K562 (cell line): ENCODE data around the gene IMPA2. TPM values are rescaled to one million over a fixed set of nuclear protein-coding genes. Genes with fewer than 3 reads are reported as not detected.
A peak's percentile ranks its signal among the peaks of the same experiment; 100 is the strongest.

ENCODE experiments used
- ATAC-seq: fragments of 200-7000 bp; cut with Tn5 transposase; 3 replicates; pipeline ENCODE4 v1.9.1; 2020; ENCODE audit warnings: moderate library complexity
- BruUV-seq: library from RNA; stranded (reverse); fragments of 400-500 nt; replicated peaks from 2 replicates; lab custom pipeline; 2021; lab: Mats Ljungman, UMichigan
- CTCF ChIA-PET: fragments of 300-600 bp; formaldehyde crosslinking; extraction: SDS; loops from one replicate; lab custom pipeline; 2021; ENCODE audit warnings: low intra/inter-chr PET ratio; lab: Yijun Ruan, JAX
- POLR2A ChIA-PET: fragments of 300-600, 350-650 bp; sonication (Branson Sonifier 250); formaldehyde crosslinking; extraction: SDS; loops from one replicate; lab custom pipeline; 2021; ENCODE audit warnings: antibody characterized with exemption, inconsistent platforms; lab: Yijun Ruan, JAX
- DNase-seq, 4 experiments: peaks; one replicate each; pipeline versions ENCODE4 v3.0.0 to v3.0.0-alpha.2; 2011 to 2018; ENCODE audit warnings: low spot score in 3 of 4, mixed read lengths in 3 of 4; ENCODE audit errors: extremely low read depth in 1 of 4
- FAIRE-seq: peaks from 2 replicates; lab custom pipeline; 2011; peaks lifted over from hg19 to GRCh38; lab: Jason Lieb, UNC
- H2AFZ ChIP-seq: 2 replicates; pipeline ENCODE4 v1.6.0; 2011; ENCODE audit warnings: low read depth, low read length, control low read depth, inconsistent platforms
- H3K27ac ChIP-seq: fragments of 200-600 bp; 3 replicates; pipeline ENCODE4 v1.8.0; 2011; ENCODE audit warnings: low read depth, mild to moderate bottlenecking, control low read depth, inconsistent platforms, low read length, moderate library complexity, mixed read lengths; ENCODE audit errors: extremely low read depth
- H3K27me3 ChIP-seq, 2 experiments: fragments of 300-600 bp in 1 of 2; 2 replicates in 1 of 2; 3 replicates in 1 of 2; pipeline versions ENCODE4 v1.6.0 to v1.8.0; 2011; ENCODE audit warnings: inconsistent platforms in 2 of 2, low read length in 2 of 2, mild to moderate bottlenecking in 1 of 2, mixed read lengths in 1 of 2, moderate library complexity in 1 of 2; ENCODE audit not compliant: control insufficient read depth in 2 of 2, insufficient read depth in 2 of 2
- H3K36me3 ChIP-seq: fragments of 300-600 bp; 3 replicates; pipeline ENCODE4 v1.8.0; 2011; ENCODE audit warnings: mild to moderate bottlenecking, low read length, inconsistent platforms; ENCODE audit not compliant: control insufficient read depth, insufficient read depth
- H3K4me1 ChIP-seq, 2 experiments: fragments of 200-600 bp in 1 of 2; replicated peaks in 1 of 2; 2 replicates in 1 of 2; 3 replicates in 1 of 2; pipeline versions ENCODE4 v1.5.1 to v1.8.0; 2011; ENCODE audit warnings: inconsistent platforms in 2 of 2, low read length in 2 of 2, mild to moderate bottlenecking in 1 of 2, mixed read lengths in 1 of 2, moderate library complexity in 1 of 2; ENCODE audit not compliant: control insufficient read depth in 2 of 2, insufficient read depth in 2 of 2
- H3K4me2 ChIP-seq: 2 replicates; pipeline ENCODE4 v1.6.1; 2011; ENCODE audit warnings: low read length, control low read depth, inconsistent platforms, mixed read lengths; ENCODE audit not compliant: insufficient read depth
- H3K4me3 ChIP-seq: fragments of 200-600 bp; sonication (generic), shearing (Covaris generic); 2 replicates; pipeline ENCODE4 v1.5.1; 2016; ENCODE audit warnings: control low read depth, inconsistent platforms
- H3K79me2 ChIP-seq: fragments of 200-600 bp; 3 replicates; pipeline ENCODE4 v1.8.0; 2011; ENCODE audit warnings: low read length, inconsistent platforms; ENCODE audit not compliant: control insufficient read depth, insufficient read depth
- H3K9ac ChIP-seq, 2 experiments: 2 replicates each; pipeline versions ENCODE4 v1.6.0 to v1.6.1; 2011; ENCODE audit warnings: low read depth in 2 of 2, low read length in 2 of 2, control low read depth in 1 of 2, inconsistent platforms in 1 of 2, mild to moderate bottlenecking in 1 of 2, mixed read lengths in 1 of 2; ENCODE audit not compliant: insufficient read depth in 1 of 2
- H3K9me1 ChIP-seq: one replicate; pipeline ENCODE4 v1.6.0; 2011; ENCODE audit warnings: inconsistent platforms, mild to moderate bottlenecking, low read length, moderate library complexity; ENCODE audit not compliant: control insufficient read depth, insufficient read depth
- H3K9me3 ChIP-seq: replicated peaks from 2 replicates; pipeline ENCODE4 v1.5.1; 2011; ENCODE audit warnings: low read depth, low read length, inconsistent platforms; ENCODE audit not compliant: control insufficient read depth, insufficient read depth
- H4K20me1 ChIP-seq: replicated peaks from 2 replicates; pipeline ENCODE4 v1.6.1; 2011; ENCODE audit warnings: low read length, inconsistent platforms, mixed read lengths; ENCODE audit not compliant: control insufficient read depth, insufficient read depth
- C11orf30 ChIP-seq: fragments of 450-650 bp; IDR thresholded peaks from 2 replicates; pipeline ENCODE4 v1.6.1; 2016; ENCODE audit warnings: low read depth, mild to moderate bottlenecking
- COPS2 ChIP-seq: fragments of 450-650 bp; conservative IDR thresholded peaks from 2 replicates; pipeline ENCODE4 v1.6.1; 2016; ENCODE audit warnings: mild to moderate bottlenecking, moderate library complexity
- HEY1 ChIP-seq: fragments of 250-450 bp; sonication (Bioruptor Pico); IDR thresholded peaks from 2 replicates; pipeline ENCODE4 v1.5.0; 2020; ENCODE audit warnings: mild to moderate bottlenecking, moderate library complexity, borderline replicate concordance
- KLF6 ChIP-seq: fragments of 250-450 bp; sonication (Bioruptor Pico); IDR thresholded peaks from 2 replicates; pipeline ENCODE4 v1.4.0; 2020; ENCODE audit warnings: mild to moderate bottlenecking, moderate library complexity, borderline replicate concordance
- MAFK ChIP-seq: IDR thresholded peaks from 2 replicates; pipeline ENCODE4 v1.6.1; 2011; ENCODE audit warnings: low read length, improper control_type of control experiment
- MTA2 ChIP-seq: fragments of 450-650 bp; IDR thresholded peaks from 2 replicates; pipeline ENCODE4 v1.6.1; 2016; ENCODE audit warnings: low read depth
- NFE2 ChIP-seq: IDR thresholded peaks from 2 replicates; pipeline ENCODE4 v1.6.1; 2014; ENCODE audit warnings: antibody characterized with exemption, low read depth
- NFE2L1 ChIP-seq: fragments of 450-650 bp; IDR thresholded peaks from 2 replicates; pipeline ENCODE4 v1.6.1; 2016; ENCODE audit warnings: missing genetic modification characterization, low read depth, mild to moderate bottlenecking, missing compliant biosample characterization, moderate library complexity, borderline replicate concordance
- PHF21A ChIP-seq: fragments of 450-650 bp; IDR thresholded peaks from 2 replicates; pipeline ENCODE4 v1.6.1; 2017; ENCODE audit warnings: low read depth, borderline replicate concordance
- SNAPC5 ChIP-seq: fragments of 250-450 bp; sonication (Bioruptor Pico); IDR thresholded peaks from 2 replicates; pipeline ENCODE4 v1.8.0; 2021; ENCODE audit warnings: moderate library complexity, mild to moderate bottlenecking, inconsistent platforms
- SP1 ChIP-seq: sonication (generic); formaldehyde crosslinking; IDR thresholded peaks from 2 replicates; pipeline ENCODE4 v1.8.1; 2022; ENCODE audit warnings: mild to moderate bottlenecking, missing genetic modification reagents
- SPI1 ChIP-seq: IDR thresholded peaks from 2 replicates; pipeline ENCODE4 v1.6.1; 2011; ENCODE audit warnings: low read depth, low read length, control low read depth, borderline replicate concordance
- SRSF1 ChIP-seq: fragments of 200-400 bp; formaldehyde crosslinking; IDR thresholded peaks from 2 replicates; pipeline ENCODE4 v1.6.1; 2017; ENCODE audit warnings: mild to moderate bottlenecking, low read depth, low read length, moderate library complexity
- TBP ChIP-seq: optimal IDR thresholded peaks from 2 replicates; pipeline ENCODE3; 2011; ENCODE audit warnings: low read depth, low read length, improper control_type of control experiment
- THRA ChIP-seq: fragments of 450-650 bp; IDR thresholded peaks from 2 replicates; pipeline ENCODE4 v1.6.1; 2017; ENCODE audit warnings: mild to moderate bottlenecking, moderate library complexity
- ZBTB34 ChIP-seq: fragments of 250-450 bp; sonication (Bioruptor Pico); IDR thresholded peaks from 2 replicates; pipeline ENCODE4 v1.8.0; 2021; ENCODE audit warnings: mild to moderate bottlenecking, moderate library complexity
- ZFX ChIP-seq: sonication (generic); formaldehyde crosslinking; IDR thresholded peaks from 2 replicates; pipeline ENCODE4 v1.8.0; 2022; ENCODE audit warnings: mild to moderate bottlenecking, missing genetic modification reagents, moderate library complexity
- ZKSCAN1 ChIP-seq: fragments of 150-350 bp; IDR thresholded peaks from 2 replicates; pipeline ENCODE4 v1.6.1; 2016; ENCODE audit warnings: low read depth, low read length
- ZNF124 ChIP-seq: sonication (generic); formaldehyde crosslinking; IDR thresholded peaks from 2 replicates; pipeline ENCODE4 v1.8.1; 2022; ENCODE audit warnings: missing genetic modification reagents
- ZNF134 ChIP-seq: fragments of 250-450 bp; sonication (Bioruptor Pico); conservative IDR thresholded peaks from 2 replicates; pipeline ENCODE4 v1.4.0; 2020
- ZNF354B ChIP-seq: fragments of 250-450 bp; sonication (Bioruptor Pico); IDR thresholded peaks from 2 replicates; pipeline ENCODE4 v1.4.0; 2020
- ZNF584 ChIP-seq: fragments of 200-800 bp; sonication (Bioruptor generic); IDR thresholded peaks from 2 replicates; pipeline ENCODE4 v1.6.1; 2016; ENCODE audit warnings: low read depth, mild to moderate bottlenecking, missing genetic modification characterization, missing compliant biosample characterization
- WGBS: fragments of 100-300 bp; shearing (Covaris generic); methylation state at CpG from one replicate; pipeline ENCODE4 v1.1.6; 2016; ENCODE audit warnings: low coverage, mixed read lengths; ENCODE audit not compliant: insufficient coverage; ENCODE audit errors: missing lambda C conversion rate; 5-methylcytosine and 5-hydroxymethylcytosine counted together
- in situ Hi-C: fragments of 300-500 bp; cut with MboI; formaldehyde crosslinking; loops from 4 replicates; pipeline ENCODE4 v1.15.0; 2018; ENCODE audit warnings: inconsistent platforms, mixed read lengths
- intact Hi-C: fragments of 100-400 bp; cut with micrococcal nuclease; formaldehyde crosslinking; loops from 2 replicates; pipeline ENCODE4 v1.14.2; 2022
- polyA plus RNA-seq, 8 experiments: library from polyadenylated mRNA; depleted of rRNA in 4 of 8; stranded (reverse) in 5 of 8; unstranded in 3 of 8; fragments of >200 nt; fragmentation: Nextera tagmentation in 2 of 8; fragmentation: Illumina TruSeq in 1 of 8; extraction: Ambion mirVana in 2 of 8; extraction: Trizol in 1 of 8; gene quantifications; 2 replicates each; pipeline versions ENCODE4 v1.2.1 to v1.2.3, GENCODE V29; 2011 to 2014; ENCODE audit warnings: inconsistent platforms in 1 of 8, missing spikeins in 1 of 8
- total RNA-seq, 7 experiments: library from RNA; depleted of rRNA in 6 of 7; stranded (reverse); fragments of >200 nt in 6 of 7; fragmentation: Illumina TruSeq in 2 of 7; extraction: Trizol in 2 of 7; gene quantifications; 2 replicates each; pipeline versions ENCODE4 v1.2.1 to v1.2.3, GENCODE V29; 2011 to 2021; ENCODE audit warnings: low replicate concordance in 1 of 7

IMPA2 gene
- total and polyA plus RNA-seq, 9 of the 15 experiments (the other 6 are each of a cell fraction or from before 2014, with no cell fraction given) = 0.62 to 11.3 (median 5.7) TPM

- TF ChIP-seq THRA (no peak), SPI1 (peak; percentile 7; the same call in 1 of the 2 replicates), MAFK (peak; percentile 71), MTA2 (no peak), SNAPC5 (CRISPR knock-in tag) (no peak), ZFX (CRISPR knock-in tag) (no peak), NFE2L1 (tag) (peak; percentile 39; the same call in 1 of the 2 replicates), SP1 (no peak), NFE2 (peak; percentile 87), C11orf30 (peak; percentile 80)
Measured at GRCh38 chr18:11987527-11987926, 6.2 kb downstream of the IMPA2 start (continued).

GRCh38 chr18:11989174-11989573 is 7.9 kb downstream of the IMPA2 start:
- H3K4me1 ChIP-seq = peaks cover 3 to 16% of the 10 kb centered on the region in 2 experiments; a peak in 3 of 5 replicates
- no peaks in the 10 kb centered on the region for H3K79me2 ChIP-seq
- H3K36me3 ChIP-seq = no peaks in the 10 kb centered on the region
- in situ Hi-C loops (no loop called here), intact Hi-C loops (no loop called here)
- ChIA-PET POLR2A (interaction anchor here (0.9 to 1.1 kb wide), 3 partner anchors 38 to 100 kb away, joined by 3 to 5 read pairs (median 3); no protein-coding TSS in a partner anchor), CTCF (no interaction called here)
- WGBS = 61% methylated on average over 8 of the region's 8 CpGs
- H3K27ac ChIP-seq = no peak overlapping the region
- no peak overlapping the region for H3K4me2 ChIP-seq
- ATAC-seq = no peak
- H3K9ac ChIP-seq = peak overlapping the region in 1 of 2 experiments; percentile 56; a peak in 1 of 4 replicates
- no peaks in the 10 kb centered on the region for H3K27me3 ChIP-seq
- BruUV-seq = no TSS peak
- H3K9me3 ChIP-seq = no peaks in the 10 kb centered on the region
- no peak for FAIRE-seq
- H3K4me3 ChIP-seq = no peak overlapping the region
- no peak overlapping the region for H2AFZ ChIP-seq
- no peak for DNase-seq
- no peaks in the 10 kb centered on the region for H3K9me1 ChIP-seq
- H4K20me1 ChIP-seq = 0 out of 2 replicates have a peak, but pooled peaks cover 3% of the 10 kb centered on the region
- TF ChIP-seq HEY1 (no peak), KLF6 (CRISPR knock-in tag) (no peak), ZBTB34 (no peak), ZNF124 (no peak), PHF21A (no peak), COPS2 (no peak), SNAPC5 (CRISPR knock-in tag) (no peak), SRSF1 (no peak), ZNF584 (CRISPR knock-in tag) (no peak), TBP (no peak), ZKSCAN1 (no peak), ZNF354B (CRISPR knock-in tag) (no peak), ZNF134 (CRISPR knock-in tag) (no peak)
